ENCODE data around the gene UGT2B17.
"Not testable (repeated sequence)": the region's sequence is repeated elsewhere in the genome, so short reads cannot be mapped to it uniquely, and the experiment has no call there.

UGT2B17 gene

DNA sequence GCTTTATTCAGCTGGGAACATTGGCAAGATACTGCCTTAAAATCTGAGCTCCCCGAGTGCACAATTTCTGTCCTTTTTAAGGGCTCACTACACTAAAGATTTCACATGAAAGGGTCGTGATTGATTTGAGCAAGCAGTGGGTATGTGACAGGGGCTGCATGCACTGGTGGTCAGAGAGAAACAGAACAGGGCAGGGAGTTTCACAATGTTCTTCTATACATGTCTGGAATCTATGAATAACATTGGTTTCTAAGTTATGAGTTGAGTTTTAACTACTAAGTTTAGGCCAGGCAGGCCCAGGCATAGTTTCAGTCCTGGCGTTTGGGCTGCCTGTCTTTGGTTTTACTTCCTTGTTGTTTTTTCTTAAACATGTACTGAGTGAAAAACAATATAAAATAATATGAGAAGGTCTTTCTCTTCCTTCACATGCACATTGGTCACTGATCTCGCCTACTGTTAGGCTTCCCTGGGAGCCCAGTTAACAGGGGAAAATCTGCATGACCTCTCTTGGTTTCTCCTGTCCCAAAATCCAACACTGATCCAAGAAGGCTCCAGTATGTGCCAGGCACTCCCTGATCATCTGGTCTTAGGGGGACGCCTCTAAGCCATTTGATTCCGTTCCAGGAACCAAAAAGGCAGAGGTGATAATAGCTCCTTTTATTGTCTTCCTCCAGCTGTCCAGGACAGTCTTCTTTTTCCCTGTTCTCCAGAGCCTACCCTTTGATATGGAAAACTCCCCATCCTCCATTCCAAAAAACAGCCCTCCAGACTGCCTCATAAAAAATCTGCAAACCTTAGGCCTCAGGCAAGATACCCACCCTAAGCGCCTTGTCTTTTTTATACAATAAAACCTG is at the start of gene UGT2B17:
UGT2B17 (minus strand) TSS at position 51 of the 854 bp plus-strand sequence. CDS start 7,838 bp downstream, outside the sequence.
- DNase-seq (ENCODE audit: low spot score), result no peak

DNA sequence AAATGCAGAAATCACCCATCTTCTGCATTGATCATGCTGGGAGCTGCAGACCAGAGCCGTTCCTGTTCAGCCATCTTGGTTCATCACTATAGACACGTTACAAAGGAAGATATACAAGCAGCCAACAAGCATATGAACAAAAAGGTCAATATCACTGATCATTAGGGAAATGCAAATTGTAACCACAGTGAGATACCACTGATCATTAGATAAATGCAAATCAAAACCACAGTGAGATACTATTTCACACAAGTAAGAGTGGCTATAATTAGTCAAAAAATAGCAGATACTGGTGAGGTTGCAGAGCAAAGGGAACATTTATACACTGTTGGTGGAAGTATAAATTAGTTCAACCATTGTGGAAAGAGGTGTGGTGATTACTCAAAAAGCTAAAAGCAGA is 46.6 kb upstream of the UGT2B17 start:
- DNase-seq (ENCODE audit: low spot score), result not testable (repeated sequence)

DNA sequence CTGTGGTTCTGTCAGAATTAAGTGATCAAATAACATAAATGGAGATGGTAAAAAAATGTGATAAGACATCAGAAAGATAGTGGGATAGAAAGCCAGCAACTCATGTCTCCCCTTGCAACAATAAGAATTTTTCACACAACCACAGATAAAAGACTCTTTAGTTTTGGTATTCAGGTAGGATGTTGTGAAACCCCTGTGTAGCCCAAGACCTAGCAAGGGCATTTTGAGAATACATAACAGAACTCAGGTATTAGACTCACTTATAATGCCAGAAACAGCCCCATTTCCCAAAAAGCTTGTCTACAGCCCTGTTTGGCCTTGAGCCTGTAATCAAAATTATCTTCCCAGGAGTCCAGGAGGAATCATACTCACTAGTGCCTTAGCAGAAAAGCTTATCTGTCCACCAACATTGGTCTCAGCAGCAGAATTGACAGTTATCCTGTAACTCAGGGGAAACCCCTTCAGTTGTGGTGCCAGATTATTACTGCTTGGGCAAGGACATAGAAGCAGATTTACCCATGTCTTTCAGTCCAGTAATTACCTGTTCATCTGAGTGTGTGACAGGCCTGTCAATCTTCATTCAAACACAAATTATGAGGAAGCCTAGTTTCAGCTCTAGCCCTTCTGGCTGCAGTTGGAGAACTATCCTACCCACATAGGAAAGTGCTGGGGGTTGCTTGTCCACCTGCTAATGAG is 41.0 kb upstream of the UGT2B17 start:
- DNase-seq (ENCODE audit: low spot score), result no peak

DNA sequence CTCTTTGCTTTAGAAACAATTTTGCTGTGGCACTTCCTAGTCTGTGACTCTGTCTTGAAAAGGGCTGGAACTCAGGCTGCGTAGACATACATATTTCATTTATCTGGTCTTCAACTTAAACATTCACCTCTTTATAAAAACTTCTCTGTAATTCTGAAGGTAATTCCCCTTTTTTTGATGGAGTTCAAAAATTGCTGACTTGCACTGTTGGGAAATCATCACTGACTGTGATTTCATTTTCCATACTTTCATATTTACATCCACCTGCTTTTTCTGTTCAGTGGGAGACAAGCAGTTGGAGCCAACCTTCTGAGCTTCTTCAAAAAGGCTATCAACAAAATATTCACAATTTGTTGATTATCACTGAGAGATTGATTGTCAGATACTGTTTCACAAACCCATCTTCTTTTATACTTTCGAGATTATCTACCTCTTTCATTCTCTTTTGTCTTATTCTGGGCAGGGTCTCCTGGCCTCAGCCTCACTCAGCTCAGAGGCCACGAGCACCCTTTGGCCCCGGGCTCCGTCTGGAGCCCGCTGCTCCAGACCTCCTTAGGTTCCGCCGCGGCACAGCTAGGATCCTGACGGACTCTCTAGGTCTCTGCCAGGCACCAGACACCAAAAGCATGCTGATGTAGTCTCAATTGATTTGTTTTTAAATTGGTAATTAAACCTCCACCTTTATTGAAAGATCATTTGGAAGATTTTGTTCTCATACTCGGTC is 39.7 kb upstream of the UGT2B17 start:
- DNase-seq (ENCODE audit: low spot score), result no peak

DNA sequence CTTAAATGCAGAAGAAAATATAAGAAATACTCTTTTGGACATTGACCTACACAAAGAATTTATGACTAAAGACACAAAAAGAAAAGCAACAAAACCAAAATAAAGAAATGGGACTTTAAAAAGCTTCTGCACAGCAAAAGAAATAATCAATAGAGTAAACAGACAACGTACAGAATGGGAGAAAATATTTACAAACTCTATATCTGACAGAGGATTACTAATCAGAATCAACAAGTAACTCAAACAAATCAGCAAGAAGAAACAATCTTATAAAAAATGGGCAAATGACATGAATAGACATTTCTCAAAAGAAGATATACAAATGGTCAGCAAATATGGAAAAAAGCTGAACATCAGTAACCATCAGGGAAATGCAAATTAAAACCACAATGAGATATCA is 37.6 kb upstream of the UGT2B17 start:
- DNase-seq (ENCODE audit: low spot score), result no peak

DNA sequence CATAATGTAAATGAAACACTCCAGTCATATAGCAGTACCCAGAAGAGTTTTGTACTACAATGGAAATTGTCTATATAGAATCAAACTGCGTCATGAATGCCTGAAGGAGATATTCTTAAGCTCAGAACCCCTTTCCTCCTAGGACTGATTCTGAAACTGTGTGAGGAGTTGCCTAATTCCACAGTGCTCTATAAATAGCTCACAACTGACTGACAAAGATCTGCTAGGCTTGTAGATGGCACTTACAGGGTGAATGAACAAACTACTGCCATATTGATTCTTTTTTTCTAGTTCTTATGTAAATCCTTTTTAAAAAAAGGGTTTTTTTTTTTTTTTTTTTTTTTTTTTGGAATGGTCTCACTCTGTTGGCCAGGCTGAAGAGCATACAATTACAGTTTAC is 30.1 kb upstream of the UGT2B17 start:
- DNase-seq (ENCODE audit: low spot score), result no peak

DNA sequence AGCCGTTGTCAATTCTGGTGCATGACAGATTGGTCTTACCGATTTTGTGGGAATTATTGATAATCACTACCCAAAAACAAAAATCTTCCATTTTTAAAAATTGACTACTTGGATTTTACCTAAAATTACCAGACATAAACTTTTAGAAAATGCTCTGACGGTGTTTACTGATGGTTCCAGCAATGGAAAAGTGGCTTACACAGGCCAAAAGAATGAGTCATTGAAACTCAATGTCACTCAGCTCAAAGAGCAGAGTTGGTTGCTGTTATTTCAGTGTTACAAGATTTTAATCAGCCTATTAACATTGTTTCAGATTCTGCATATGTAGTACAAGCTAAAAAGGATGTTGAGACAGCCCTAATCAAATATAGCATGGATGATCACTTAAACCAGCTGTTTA is 23.0 kb upstream of the UGT2B17 start:
- no peak for DNase-seq (ENCODE audit: low spot score)

DNA sequence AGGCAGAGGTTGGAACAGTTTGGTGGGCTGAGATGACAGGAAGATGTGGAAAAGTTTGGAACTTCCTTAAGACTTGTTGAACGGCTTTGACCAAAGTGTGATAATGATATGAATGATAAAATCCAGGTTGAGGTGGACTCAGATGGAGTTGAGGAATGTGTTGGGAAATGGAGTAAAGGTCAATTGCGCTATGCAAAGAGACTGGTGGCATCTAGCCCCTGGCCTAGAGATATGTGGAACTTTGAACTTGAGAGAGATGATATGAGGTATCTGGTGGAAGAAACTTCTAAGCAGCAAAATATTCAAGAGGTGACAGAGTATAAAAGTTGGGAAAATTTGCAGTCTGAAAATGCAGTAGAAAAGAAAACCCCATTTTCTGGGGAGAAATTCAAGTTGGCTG is 21.4 kb upstream of the UGT2B17 start:
- DNase-seq (ENCODE audit: low spot score), result no peak

DNA sequence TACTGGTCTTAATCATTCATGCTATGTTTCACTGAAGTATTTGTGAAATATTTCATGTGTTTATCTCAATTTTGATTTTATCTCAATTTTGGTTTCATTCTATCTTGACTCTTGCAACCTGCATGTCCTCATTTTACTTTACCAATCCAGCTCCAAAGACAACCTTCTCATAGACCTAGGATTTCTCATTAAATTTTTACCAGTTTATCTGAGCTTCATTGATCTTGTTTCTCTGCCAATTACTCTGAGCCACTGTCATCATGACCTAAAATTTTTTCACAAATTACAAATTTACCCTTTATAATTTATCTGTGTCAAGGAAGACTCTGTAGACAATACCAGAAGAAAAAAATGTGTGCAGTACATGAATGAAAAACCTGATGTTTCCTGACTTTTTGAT is 18.6 kb upstream of the UGT2B17 start:
- no peak for DNase-seq (ENCODE audit: low spot score)

DNA sequence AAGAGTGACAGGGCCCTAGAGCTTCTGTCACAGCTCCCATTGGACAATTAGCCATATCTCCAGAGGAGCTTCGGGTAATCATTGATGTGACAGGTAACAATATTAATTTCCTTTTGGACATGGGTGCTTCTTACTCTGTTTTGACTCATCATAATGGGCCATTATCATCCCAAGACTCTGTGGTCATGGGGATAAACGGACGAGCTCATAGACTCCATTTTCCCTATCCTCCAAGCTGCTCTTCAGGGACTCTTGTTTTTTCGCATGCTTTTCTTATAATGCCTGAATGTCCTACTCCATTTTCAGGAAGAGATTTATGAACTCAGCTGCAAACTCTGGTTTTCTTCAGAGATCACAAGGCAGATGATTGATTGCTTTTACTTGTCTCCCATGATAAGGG is 17.0 kb upstream of the UGT2B17 start:
- no peak for DNase-seq (ENCODE audit: low spot score)

DNA sequence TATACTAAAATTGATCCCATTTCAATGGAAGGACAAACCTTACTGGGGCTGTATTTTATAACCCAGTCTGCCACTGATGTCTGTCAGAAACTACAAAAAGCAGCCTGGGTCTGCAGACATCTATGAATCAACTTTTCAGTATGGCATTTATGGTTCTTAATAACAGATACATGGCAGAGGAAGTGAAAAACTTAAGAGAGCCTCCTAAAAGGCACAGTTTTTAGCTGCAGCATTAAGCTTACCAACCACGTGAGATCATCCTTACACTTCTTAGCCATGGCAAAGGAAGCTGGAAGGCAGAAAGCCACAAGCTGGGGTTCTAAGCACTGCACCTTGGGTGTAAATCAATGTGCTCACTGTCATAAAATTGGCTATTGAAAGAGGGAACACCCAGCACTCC is 16.6 kb upstream of the UGT2B17 start:
- no peak for DNase-seq (ENCODE audit: low spot score)

DNA sequence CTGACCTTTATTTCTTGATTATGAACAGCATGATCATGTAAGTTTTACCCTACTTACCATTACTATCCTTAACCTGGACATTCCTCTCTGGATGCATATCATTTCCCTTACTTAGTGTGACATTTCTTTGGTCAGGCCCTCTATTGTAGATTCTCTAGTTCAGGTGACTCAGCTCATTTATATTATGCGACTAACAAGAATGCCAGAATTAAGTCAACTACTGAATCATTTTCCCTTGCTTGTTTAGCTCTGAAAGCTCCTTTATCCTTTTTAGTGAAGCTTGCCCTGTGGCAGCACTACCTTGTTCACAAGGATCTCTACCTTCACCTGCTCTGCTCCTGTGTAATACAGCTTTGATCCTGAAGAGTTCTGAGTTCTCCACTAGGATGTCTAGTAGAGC is 15.1 kb upstream of the UGT2B17 start:
- no peak for DNase-seq (ENCODE audit: low spot score)

DNA sequence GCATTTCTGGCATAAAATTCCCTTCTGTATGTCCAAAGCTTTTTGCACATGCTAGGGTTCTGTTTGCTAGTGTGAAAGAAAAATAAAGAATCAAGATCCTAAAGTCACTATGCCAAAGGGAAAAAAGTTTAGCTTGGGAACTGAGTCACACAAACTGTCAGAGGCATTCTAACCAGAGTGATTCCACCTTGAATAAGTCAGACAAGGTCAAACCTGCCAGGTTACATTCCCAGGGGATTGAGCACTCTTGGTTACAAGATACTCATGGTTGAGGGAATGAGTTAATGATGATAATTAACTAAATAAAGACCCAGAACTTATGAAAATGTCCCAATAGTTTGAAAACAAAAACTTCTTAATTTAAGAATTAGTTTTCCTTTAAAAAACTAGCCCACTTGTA is 13.7 kb upstream of the UGT2B17 start:
- DNase-seq (ENCODE audit: low spot score), result no peak

DNA sequence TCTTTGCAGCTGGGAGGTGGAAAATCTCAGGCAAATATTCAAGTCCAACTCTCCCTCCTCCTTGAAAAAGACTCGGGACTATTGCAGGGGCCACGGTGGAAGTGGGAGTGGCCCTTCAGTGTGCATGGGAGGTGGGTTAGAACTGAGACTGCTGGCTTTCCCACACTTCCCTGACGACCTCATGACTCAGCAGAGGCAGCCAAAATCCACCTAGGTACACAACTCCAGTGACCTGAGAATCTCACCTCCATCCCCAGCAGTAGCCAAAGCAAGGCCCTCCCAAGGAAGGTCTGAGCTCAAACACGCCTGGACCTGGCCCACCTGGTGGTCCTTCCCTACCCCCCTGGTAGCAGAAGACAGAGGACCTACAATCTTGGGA is 6.2 kb upstream of the UGT2B17 start:
- no peak for DNase-seq (ENCODE audit: low spot score)

DNA sequence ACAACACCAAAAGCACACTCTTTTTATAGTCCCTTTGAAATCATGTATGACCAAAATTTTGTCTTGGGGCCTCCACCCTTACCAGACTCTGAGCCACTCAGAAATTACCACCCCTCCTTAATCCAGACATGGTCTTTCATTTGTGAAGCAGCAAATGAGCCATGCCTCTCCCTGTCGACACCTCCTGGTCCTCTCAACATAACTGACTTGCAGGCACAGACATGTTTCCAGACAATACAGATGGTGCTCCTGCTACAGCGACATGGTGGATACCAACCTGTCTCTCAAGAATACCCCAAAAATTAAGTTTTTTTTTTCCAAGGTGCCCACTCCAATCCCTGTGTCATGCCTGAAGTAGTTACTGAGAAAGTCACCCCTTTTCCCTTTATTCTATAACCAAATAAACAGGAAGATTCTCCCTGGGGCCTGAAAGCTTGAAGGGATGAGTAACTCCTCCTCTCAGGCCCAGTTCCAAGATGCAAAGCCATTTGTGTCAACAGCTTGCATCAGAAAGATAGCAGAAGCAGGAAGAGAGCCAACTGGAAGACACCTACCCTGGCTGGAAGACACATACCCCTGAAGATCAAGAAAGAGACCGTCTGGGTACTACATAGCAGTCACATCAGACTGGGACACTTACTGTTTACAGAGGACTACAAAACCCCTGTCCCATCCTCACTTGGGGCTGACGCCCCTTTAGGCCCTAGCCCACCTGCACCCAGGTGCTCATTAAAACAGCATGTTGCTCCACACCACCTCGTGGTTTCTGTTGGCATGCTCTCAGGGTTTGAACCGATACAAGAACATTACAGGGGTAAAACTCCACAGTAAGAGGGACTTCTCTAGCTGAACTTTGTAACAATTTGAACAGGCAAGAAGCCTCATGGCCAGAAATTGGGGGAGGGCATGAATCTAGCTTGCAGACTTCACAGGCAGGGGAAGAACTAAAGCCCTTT is 5.5 kb upstream of the UGT2B17 start:
- no peak for DNase-seq (ENCODE audit: low spot score)

DNA sequence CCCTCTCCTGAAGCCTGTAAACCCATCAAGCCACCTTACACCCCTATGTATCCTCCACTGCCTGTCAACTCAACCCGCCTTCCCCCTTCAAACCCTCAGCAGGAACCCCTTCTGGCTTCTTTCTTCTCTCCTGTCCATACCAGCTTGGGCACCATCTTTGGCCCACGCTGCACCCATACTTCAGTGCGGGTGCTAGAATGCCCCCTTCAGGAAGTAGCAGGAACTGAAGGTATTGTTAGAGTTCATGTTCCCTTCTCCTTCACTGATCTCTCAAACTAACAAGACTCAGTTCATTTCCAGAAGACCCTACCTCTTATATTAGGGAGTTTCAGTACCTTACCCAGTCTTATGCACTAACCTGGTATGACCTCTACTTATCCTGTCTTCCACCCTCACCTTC is 1.5 kb upstream of the UGT2B17 start:
- no peak for DNase-seq (ENCODE audit: low spot score)

DNA sequence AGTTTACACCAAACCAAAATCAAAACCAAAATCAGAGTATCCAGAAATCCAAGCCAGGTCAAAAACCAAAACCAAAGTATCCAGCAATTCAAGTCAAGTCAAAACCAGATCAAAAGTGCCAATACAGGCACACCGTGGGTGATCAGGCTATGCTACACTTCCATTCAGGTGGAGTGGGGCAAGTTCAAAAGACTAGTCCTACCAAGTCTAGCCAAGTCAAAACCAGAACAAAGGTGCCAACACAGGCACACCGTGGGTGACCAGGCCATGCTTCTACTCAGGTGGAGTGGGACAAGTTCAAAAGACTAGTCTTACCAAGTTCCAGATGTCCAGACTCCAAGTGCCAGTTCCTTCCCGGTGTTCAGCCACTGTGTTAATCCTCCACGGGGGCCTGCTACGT is 486 bp downstream of the UGT2B17 start:
- DNase-seq (ENCODE audit: low spot score), result not testable (repeated sequence)

DNA sequence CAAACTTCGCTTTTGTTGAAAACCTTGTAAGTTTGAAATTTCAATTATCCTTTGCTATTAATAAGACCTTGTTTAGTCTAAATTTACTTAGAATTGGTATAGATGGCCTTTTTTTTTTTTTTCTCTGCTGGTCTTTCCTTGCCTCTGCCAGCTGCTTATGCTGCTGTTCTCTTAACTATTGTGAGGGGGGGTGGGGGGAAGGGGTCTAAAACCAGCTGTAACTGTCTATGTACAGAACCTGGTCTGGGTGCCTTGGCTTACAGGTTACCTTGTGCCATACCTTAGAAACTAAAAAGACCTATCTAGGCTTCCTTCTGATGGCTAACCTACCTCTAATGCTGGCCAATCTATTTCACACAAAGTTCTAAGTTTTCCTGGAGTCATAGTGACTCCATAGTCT is 1.0 kb downstream of the UGT2B17 start:
- no peak for DNase-seq (ENCODE audit: low spot score)

DNA sequence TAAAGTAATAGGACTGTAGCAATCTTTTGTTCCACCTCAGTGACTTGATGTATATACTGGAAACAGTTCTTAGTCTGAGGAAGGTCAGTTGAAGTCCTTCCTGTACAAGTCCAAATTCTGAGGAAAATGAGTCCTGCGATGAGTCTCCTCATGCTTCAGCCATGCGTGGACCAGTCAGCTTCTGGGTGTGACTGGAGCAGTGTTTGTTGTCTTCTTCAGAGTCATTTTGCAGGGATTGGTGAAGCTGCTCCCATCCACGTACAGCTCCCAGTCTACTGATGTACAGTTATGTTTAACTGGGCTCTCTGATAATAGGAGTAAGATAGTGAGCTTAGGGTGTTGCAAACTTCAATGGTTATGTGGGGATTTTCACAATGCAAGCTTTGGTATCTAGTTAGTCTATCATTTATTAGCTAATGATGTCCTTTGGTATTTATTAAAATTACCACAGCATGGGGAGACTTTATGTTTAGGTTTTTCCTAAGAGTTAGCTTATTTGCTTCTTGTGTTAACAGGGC is 3.4 kb downstream of the UGT2B17 start:
- no peak for DNase-seq (ENCODE audit: low spot score)

DNA sequence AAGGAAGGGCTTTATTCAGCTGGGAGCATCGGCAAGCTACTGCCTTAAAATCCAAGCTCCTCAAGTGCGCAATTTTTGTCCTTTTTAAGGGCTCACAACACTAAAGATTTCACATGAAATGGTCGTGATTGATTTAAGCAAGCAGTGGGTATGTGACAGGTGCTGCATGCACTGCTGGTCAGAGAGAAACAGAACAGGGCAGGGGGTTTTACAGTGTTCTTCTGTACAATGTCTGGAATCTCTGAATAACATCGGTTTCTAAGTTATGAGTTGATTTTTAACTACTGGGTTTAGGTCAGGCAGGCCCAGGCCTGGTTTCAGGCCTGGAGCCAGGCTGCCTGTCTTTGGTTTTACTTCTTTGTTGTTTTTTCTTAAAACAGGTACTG is 6.0 kb downstream of the UGT2B17 start:
- DNase-seq (ENCODE audit: low spot score), result no peak

DNA sequence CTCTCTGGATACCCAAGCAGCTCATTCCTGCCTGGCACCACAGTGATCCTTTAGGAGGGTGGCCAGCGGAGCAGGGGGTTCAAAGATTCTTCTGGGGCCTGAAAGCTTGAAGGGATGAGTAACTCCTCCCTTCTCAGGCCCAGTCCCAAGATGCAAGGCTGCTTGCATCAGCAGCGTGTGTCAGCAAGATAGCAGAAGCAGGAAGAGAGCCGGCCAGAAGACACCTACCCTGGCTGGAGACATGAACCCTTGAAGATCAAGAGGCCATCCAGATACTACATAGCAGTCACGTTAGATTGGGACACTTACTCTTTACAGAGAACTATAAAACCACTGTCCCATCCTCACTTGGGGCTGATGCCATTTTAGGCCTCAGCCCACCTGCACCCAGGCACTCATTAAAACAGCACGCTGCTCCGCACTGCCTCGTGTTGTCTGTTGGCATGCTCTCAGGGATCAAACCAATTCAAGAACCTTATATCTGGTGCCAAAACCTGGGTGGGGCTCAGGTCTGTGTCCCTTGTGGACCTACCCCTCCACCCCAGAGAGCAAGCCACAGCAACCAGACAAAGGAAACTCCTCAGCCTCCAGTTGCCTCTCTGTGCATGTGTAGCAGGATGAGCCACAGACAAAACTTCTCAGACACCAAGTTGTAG is 6.5 kb downstream of the UGT2B17 start:
- DNase-seq (ENCODE audit: low spot score), result no peak

Measured in left forelimb (tissue), 1 donor.